ENCODE data around the gene CELF5.
A peak's percentile ranks its signal among the peaks of the same experiment; 100 is the strongest.

CELF5 gene

GRCh38 chr19:3224346-3225168 is at the start of gene CELF5:
Gene CELF5 (plus strand): TSS chr19:3224661. CDS start chr19:3224740, 79 bp downstream.
- peak in 1 of 2 donors; percentile 40 for DNase-seq (ENCODE audit: low read depth in 2 of 2)

- no peak for DNase-seq (ENCODE audit: low read depth in 2 of 2)
Measured at GRCh38 chr19:3175781-3176714, 48.4 kb upstream of the CELF5 start.

GRCh38 chr19:3176715-3177501 is 47.6 kb upstream of the CELF5 start:
- DNase-seq (ENCODE audit: low read depth in 2 of 2) = peak in 1 of 2 donors; percentile 68

GRCh38 chr19:3178377-3178972 is 46.0 kb upstream of the CELF5 start, which contains the start of gene S1PR4:
Gene S1PR4 (plus strand): TSS chr19:3178769. CDS start chr19:3178793, 24 bp downstream.
- peak in 1 of 2 donors; percentile 51 for DNase-seq (ENCODE audit: low read depth in 2 of 2)

- no peak for DNase-seq (ENCODE audit: low read depth in 2 of 2)
Measured at GRCh38 chr19:3178973-3179738, 45.3 kb upstream of the CELF5 start.

DNA sequence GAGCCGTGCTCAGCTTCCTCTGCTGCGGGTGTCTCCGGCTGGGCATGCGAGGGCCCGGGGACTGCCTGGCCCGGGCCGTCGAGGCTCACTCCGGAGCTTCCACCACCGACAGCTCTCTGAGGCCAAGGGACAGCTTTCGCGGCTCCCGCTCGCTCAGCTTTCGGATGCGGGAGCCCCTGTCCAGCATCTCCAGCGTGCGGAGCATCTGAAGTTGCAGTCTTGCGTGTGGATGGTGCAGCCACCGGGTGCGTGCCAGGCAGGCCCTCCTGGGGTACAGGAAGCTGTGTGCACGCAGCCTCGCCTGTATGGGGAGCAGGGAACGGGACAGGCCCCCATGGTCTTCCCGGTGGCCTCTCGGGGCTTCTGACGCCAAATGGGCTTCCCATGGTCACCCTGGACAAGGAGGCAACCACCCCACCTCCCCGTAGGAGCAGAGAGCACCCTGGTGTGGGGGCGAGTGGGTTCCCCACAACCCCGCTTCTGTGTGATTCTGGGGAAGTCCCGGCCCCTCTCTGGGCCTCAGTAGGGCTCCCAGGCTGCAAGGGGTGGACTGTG is 44.6 kb upstream of the CELF5 start:
- no peak for DNase-seq (ENCODE audit: low read depth in 2 of 2)

DNA sequence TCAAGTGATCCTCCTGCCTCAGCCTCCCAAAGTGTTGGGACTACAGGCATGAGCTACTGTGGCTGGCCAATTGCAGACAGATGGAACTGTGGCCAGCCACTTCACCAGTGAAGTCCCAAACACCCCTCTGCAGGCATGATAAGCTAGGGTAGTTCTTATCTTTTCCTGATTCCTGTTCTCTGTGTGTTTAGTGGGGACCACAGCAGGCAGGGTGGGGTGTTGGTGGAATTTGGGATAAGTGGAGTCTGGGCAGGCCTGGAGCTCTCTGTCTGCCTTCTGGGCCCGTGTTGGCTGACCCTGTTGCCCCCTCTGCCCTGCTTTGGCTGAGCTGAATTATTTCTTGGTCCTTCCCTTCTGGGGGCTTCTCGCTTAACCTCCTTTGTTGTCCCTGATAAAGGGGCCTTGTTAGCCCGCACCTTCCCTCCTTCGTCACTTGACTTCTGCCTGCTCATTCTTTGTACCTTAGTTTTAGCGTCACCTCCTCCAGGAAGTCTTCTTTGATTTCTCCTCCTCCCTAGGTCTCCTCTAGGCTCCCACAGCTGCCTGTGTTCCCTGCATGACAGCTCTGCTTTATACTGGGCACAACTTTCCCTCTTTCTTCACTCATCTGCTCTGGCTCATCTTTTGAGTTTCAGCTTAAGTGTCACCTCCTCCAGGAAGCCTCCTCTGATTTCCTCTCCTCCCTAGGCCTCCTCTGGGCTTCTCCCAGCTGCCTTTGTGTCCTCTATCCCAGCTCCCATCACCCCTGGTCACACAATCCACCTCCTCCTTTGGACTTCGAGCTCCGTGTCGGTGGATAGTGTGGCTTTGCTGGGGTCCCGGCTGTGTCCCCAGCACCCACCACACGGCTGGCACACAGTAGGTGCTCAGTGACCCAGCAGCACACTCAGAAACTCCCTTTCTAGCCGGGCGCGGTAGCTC is 40.5 kb upstream of the CELF5 start:
- DNase-seq (ENCODE audit: low read depth in 2 of 2) = no peak

GRCh38 chr19:3184847-3185460 is 39.5 kb upstream of the CELF5 start:
- peak in 1 of 2 donors; percentile 64 for DNase-seq (ENCODE audit: low read depth in 2 of 2)

GRCh38 chr19:3185461-3186159 is 38.9 kb upstream of the CELF5 start, which contains the start of gene NCLN:
Gene NCLN (plus strand): TSS chr19:3185930. CDS start chr19:3186031, 101 bp downstream.
- peak; percentile 88 to 91 for DNase-seq (ENCODE audit: low read depth in 2 of 2)

GRCh38 chr19:3186160-3186688 is 38.2 kb upstream of the CELF5 start:
- DNase-seq (ENCODE audit: low read depth in 2 of 2) = no peak

DNA sequence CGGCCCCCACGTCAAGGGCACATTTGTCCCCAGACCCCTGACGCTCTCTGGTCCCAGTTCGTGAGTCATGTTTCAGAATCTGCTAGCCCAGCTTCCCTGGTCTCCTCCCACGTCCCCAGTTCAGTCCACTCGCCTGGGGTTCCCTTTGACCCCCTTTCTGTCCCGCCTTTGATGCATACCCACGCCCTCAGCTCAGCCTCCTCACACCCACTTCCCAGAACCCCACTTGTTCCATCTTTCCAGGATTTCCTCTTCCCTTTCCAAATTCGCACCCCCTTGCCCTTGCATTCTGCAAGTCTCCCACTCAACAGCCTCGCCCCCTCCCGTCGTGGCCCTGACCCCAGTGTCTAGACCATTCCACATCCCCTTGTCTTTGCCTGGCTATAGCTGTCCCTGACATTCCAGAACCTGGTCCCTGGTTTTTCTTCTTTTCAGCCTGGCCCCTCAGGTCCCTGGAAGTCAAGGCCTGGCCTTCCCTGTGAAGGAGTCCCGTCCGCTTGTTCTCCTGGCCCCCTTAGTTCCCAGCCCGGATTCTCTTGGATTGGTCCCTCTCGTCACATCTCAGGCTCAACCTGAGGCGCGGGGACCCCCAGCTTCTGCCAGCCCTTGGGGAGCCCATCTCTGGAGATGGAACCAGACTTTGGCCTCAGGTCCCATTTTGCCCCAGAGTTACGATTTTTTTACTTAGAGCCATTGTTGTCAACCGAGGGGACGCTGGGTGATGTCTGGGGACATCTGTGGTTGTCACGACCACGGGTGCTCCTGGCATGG is 37.4 kb upstream of the CELF5 start:
- DNase-seq (ENCODE audit: low read depth in 2 of 2) = no peak

- no peak for DNase-seq (ENCODE audit: low read depth in 2 of 2)
Measured at GRCh38 chr19:3187662-3188511, 36.6 kb upstream of the CELF5 start.

- no peak for DNase-seq (ENCODE audit: low read depth in 2 of 2)
Measured at GRCh38 chr19:3188627-3189596, 35.5 kb upstream of the CELF5 start.

GRCh38 chr19:3189702-3190469 is 34.6 kb upstream of the CELF5 start:
- DNase-seq (ENCODE audit: low read depth in 2 of 2) = no peak

All from stimulated activated CD4-positive, alpha-beta T cell treated with anti-CD3 and anti-CD28 coated beads, Interleukin-15, amount 100 ng/mL, for 48 hours (primary cell).